DND-41 (cell line): Measurements from ENCODE around the gene LRRC46.

ENCODE experiments used
- ATAC-seq: fragments of 200-7000 bp; cut with Tn5 transposase; 3 replicates; pipeline ENCODE4 v1.9.1; 2021; ENCODE audit warnings: low read depth; ENCODE audit not compliant: insufficient read depth
- DNase-seq: peaks from one replicate; pipeline ENCODE4 v3.0.0-alpha.2; 2020
- H2AFZ ChIP-seq: 2 replicates; pipeline ENCODE4 v1.6.0; 2012; ENCODE audit warnings: low read depth, low read length
- H3K27ac ChIP-seq: 2 replicates; pipeline ENCODE4 v1.5.1; 2012; ENCODE audit warnings: low read length, inconsistent platforms
- H3K27me3 ChIP-seq: fragments of 200-600 bp; sonication (generic); 2 replicates; pipeline ENCODE4 v1.6.0; 2012; ENCODE audit warnings: low read length, mild to moderate bottlenecking, inconsistent platforms; ENCODE audit not compliant: insufficient read depth, poor library complexity
- H3K36me3 ChIP-seq: 2 replicates; pipeline ENCODE4 v1.5.1; 2012; ENCODE audit warnings: low read length, inconsistent platforms; ENCODE audit not compliant: insufficient read depth
- H3K4me1 ChIP-seq: 2 replicates; pipeline ENCODE4 v1.5.1; 2012; ENCODE audit warnings: mild to moderate bottlenecking, low read length; ENCODE audit not compliant: insufficient read depth
- H3K4me2 ChIP-seq: 2 replicates; pipeline ENCODE4 v1.6.0; 2012; ENCODE audit warnings: mild to moderate bottlenecking, moderate library complexity, low read length, inconsistent platforms; ENCODE audit not compliant: insufficient read depth
- H3K4me3 ChIP-seq, 2 experiments: fragments of 200-600 bp in 1 of 2; shearing (Covaris generic) in 1 of 2; 2 replicates each; pipeline ENCODE4 v1.5.1; 2012 to 2016; ENCODE audit warnings: inconsistent platforms in 2 of 2, low read length in 2 of 2, mild to moderate bottlenecking in 2 of 2, low read depth in 1 of 2, moderate library complexity in 1 of 2
- H3K79me2 ChIP-seq: 2 replicates; pipeline ENCODE4 v1.6.0; 2012; ENCODE audit warnings: low read length, inconsistent platforms; ENCODE audit not compliant: insufficient read depth
- H3K9ac ChIP-seq: 2 replicates; pipeline ENCODE4 v1.6.0; 2012; ENCODE audit warnings: low read depth, mild to moderate bottlenecking, inconsistent platforms, low read length, moderate library complexity
- H3K9me3 ChIP-seq: 2 replicates; pipeline ENCODE4 v1.5.1; 2012; ENCODE audit warnings: low read length, moderate library complexity, mild to moderate bottlenecking, inconsistent platforms; ENCODE audit not compliant: insufficient read depth, severe bottlenecking
- H4K20me1 ChIP-seq: 2 replicates; pipeline ENCODE4 v1.6.0; 2012; ENCODE audit warnings: low read length; ENCODE audit not compliant: insufficient read depth
- CTCF ChIP-seq: IDR thresholded peaks from 2 replicates; pipeline ENCODE4 v1.5.1; 2012; ENCODE audit warnings: borderline replicate concordance, low read length, moderate library complexity, mild to moderate bottlenecking; ENCODE audit not compliant: poor library complexity, severe bottlenecking; ENCODE audit errors: extremely low read depth
- EZH2 ChIP-seq: IDR thresholded peaks from 3 replicates; pipeline ENCODE4 v1.6.1; 2012; ENCODE audit warnings: borderline replicate concordance, low read depth, mild to moderate bottlenecking, moderate library complexity, low read length, inconsistent platforms; ENCODE audit not compliant: severe bottlenecking

Gene LRRC46

GRCh38 chr17:47831934-47832327 is 461 bp downstream of the LRRC46 start:
- H3K4me1 ChIP-seq: peaks cover 30% of the 10 kb centered on the region
- peak overlapping the region; percentile 97 for H2AFZ ChIP-seq
- H3K4me3 ChIP-seq: peak overlapping the region; percentile 93 to 97; a peak in 3 of 4 replicates
- DNase-seq (no peak), ATAC-seq (no peak)
- no peaks in the 10 kb centered on the region for H3K27me3 ChIP-seq
- H3K79me2 ChIP-seq: peaks cover 32% of the 10 kb centered on the region
- H3K27ac ChIP-seq: peak overlapping the region; percentile 7
- TF ChIP-seq EZH2: no peak
- TF ChIP-seq CTCF: no peak
- H3K9me3 ChIP-seq: no peaks in the 10 kb centered on the region
- peaks cover 6% of the 10 kb centered on the region for H4K20me1 ChIP-seq
- peaks cover 24% of the 10 kb centered on the region for H3K36me3 ChIP-seq
- H3K4me2 ChIP-seq: peak overlapping the region; percentile 73
- peak overlapping the region; percentile 77 for H3K9ac ChIP-seq

- Histone ChIP-seq H4K20me1 (peaks cover 6% of the 10 kb centered on the region), H2AFZ (no peak overlapping the region), H3K36me3 (peaks cover 21% of the 10 kb centered on the region), H3K27me3 (no peaks in the 10 kb centered on the region), H3K4me2 (no peak overlapping the region), H3K4me3 (no peak overlapping the region), H3K9ac (no peak overlapping the region), H3K27ac (no peak overlapping the region), H3K79me2 (peaks cover 16% of the 10 kb centered on the region), H3K9me3 (no peaks in the 10 kb centered on the region), H3K4me1 (peaks cover 29% of the 10 kb centered on the region)
- TF ChIP-seq CTCF (no peak), EZH2 (no peak)
- DNase-seq (no peak), ATAC-seq (no peak)
These were observed 3.3 kb downstream of the LRRC46 start for GRCh38 chr17:47834756-47835155.

- H4K20me1 ChIP-seq: no peaks in the 10 kb centered on the region
- TF ChIP-seq EZH2 (no peak), CTCF (no peak)
- peaks cover 8% of the 10 kb centered on the region for H3K79me2 ChIP-seq
- no peaks in the 10 kb centered on the region for H3K27me3 ChIP-seq
- no peak overlapping the region for H3K27ac ChIP-seq
- ATAC-seq (no peak), DNase-seq (no peak)
- H2AFZ ChIP-seq: no peak overlapping the region
- H3K4me2 ChIP-seq: no peak overlapping the region
- H3K4me3 ChIP-seq: no peak overlapping the region
- H3K9me3 ChIP-seq: no peaks in the 10 kb centered on the region
- H3K36me3 ChIP-seq: peaks cover 21% of the 10 kb centered on the region
- peaks cover 30% of the 10 kb centered on the region for H3K4me1 ChIP-seq
- no peak overlapping the region for H3K9ac ChIP-seq
These were observed 5.1 kb downstream of the LRRC46 start for GRCh38 chr17:47836601-47837000.
